IPS DF 19.7 (cell line): ENCODE measurements around the gene PCNX2.
"Not testable (repeated sequence)": the region's sequence is repeated elsewhere in the genome, so short reads cannot be mapped to it uniquely, and the experiment has no call there.

Experiments used
- DNase-seq: peaks from one replicate; pipeline ENCODE4 v3.0.0-alpha.2; 2013; ENCODE audit warnings: low read depth, low spot score

Gene PCNX2

GRCh38 chr1:233157245-233157644, 138.3 kb downstream of the PCNX2 start:
- no peak for DNase-seq

- DNase-seq, result no peak
These were observed 143.7 kb downstream of the PCNX2 start for GRCh38 chr1:233151861-233152260.

GRCh38 chr1:233144434-233144833, 151.1 kb downstream of the PCNX2 start:
- DNase-seq, result no peak

GRCh38 chr1:233143241-233143640, 152.3 kb downstream of the PCNX2 start:
- no peak for DNase-seq

- no peak for DNase-seq
These were observed 154.6 kb downstream of the PCNX2 start for GRCh38 chr1:233140974-233141373.

- DNase-seq, result no peak
These were observed 155.0 kb downstream of the PCNX2 start for GRCh38 chr1:233140499-233140898.

GRCh38 chr1:233138788-233139585, 156.5 kb downstream of the PCNX2 start:
- DNase-seq, result no peak

GRCh38 chr1:233135833-233136232, 159.7 kb downstream of the PCNX2 start:
- no peak for DNase-seq

GRCh38 chr1:233132445-233132844, 163.1 kb downstream of the PCNX2 start:
- no peak for DNase-seq

- not testable (repeated sequence) for DNase-seq
These were observed 166.5 kb downstream of the PCNX2 start for GRCh38 chr1:233129031-233129430.

- DNase-seq, result no peak
These were observed 168.4 kb downstream of the PCNX2 start for GRCh38 chr1:233127157-233127556.

- no peak for DNase-seq
These were observed 172.7 kb downstream of the PCNX2 start for GRCh38 chr1:233122779-233123178.

- DNase-seq, result no peak
These were observed 173.5 kb downstream of the PCNX2 start for GRCh38 chr1:233121947-233122559.

- DNase-seq, result no peak
These were observed 180.7 kb downstream of the PCNX2 start for GRCh38 chr1:233114860-233115259.

- no peak for DNase-seq
These were observed 181.4 kb downstream of the PCNX2 start for GRCh38 chr1:233114159-233114558.

- DNase-seq, result peak; percentile 86
These were observed 182.3 kb downstream of the PCNX2 start for GRCh38 chr1:233113009-233113879.

GRCh38 chr1:233112186-233113008, 183.1 kb downstream of the PCNX2 start:
- no peak for DNase-seq

- no peak for DNase-seq
These were observed 183.8 kb downstream of the PCNX2 start for GRCh38 chr1:233111731-233112130.

GRCh38 chr1:233109096-233109495, 186.4 kb downstream of the PCNX2 start:
- no peak for DNase-seq

- not testable (repeated sequence) for DNase-seq
These were observed 187.8 kb downstream of the PCNX2 start for GRCh38 chr1:233107716-233108130.

GRCh38 chr1:233107130-233107660, 188.3 kb downstream of the PCNX2 start:
- no peak for DNase-seq
